SJSA1 (cell line): ENCODE data around the gene TSSK2. TPM values are rescaled to one million over a fixed set of nuclear protein-coding genes. Genes with fewer than 3 reads are reported as not detected.

Experiments used
- DNase-seq, 2 experiments: peaks; one replicate each; pipeline ENCODE4 v3.0.0-alpha.2; 2015 to 2020; ENCODE audit warnings: low spot score in 2 of 2, low read depth in 1 of 2
- H3K27ac ChIP-seq: fragments of 250-450 bp; sonication (Bioruptor Pico); 2 replicates; pipeline ENCODE4 v1.5.1; 2020; ENCODE audit warnings: mild to moderate bottlenecking, moderate library complexity
- H3K27me3 ChIP-seq: fragments of 250-450 bp; sonication (Bioruptor Pico); replicated peaks from 2 replicates; pipeline ENCODE4 v1.5.1; 2020; ENCODE audit warnings: mild to moderate bottlenecking, moderate library complexity
- H3K36me3 ChIP-seq: fragments of 250-450 bp; sonication (Bioruptor Pico); 2 replicates; pipeline ENCODE4 v1.5.1; 2020; ENCODE audit warnings: mild to moderate bottlenecking
- H3K4me1 ChIP-seq: fragments of 250-450 bp; sonication (Bioruptor Pico); replicated peaks from 2 replicates; pipeline ENCODE4 v1.6.1; 2021; ENCODE audit warnings: mild to moderate bottlenecking
- H3K4me3 ChIP-seq: fragments of 250-450 bp; sonication (Bioruptor Pico); 2 replicates; pipeline ENCODE4 v1.5.1; 2020; ENCODE audit warnings: mild to moderate bottlenecking
- H3K9me3 ChIP-seq: fragments of 250-450 bp; sonication (Bioruptor Pico); replicated peaks from 2 replicates; pipeline ENCODE4 v1.5.1; 2020; ENCODE audit warnings: mild to moderate bottlenecking
- total RNA-seq: library from RNA; depleted of rRNA; stranded (reverse); fragments of >200 nt; shearing (Covaris generic); gene quantifications from 2 replicates; pipeline ENCODE4 v1.2.3, GENCODE V29; 2014

TSSK2 gene
- total RNA-seq, 1 experiment from 2014 or later: not detected

GRCh38 chr22:19094393-19094997 lies 36.6 kb upstream of the TSSK2 start:
- Histone ChIP-seq H3K36me3 (peaks cover 9% of the 10 kb centered on the region; the same call in 1 of the 2 replicates), H3K27ac (no peak overlapping the region), H3K4me3 (no peak overlapping the region), H3K4me1 (no peaks in the 10 kb centered on the region), H3K9me3 (no peaks in the 10 kb centered on the region), H3K27me3 (no peaks in the 10 kb centered on the region)
- DNase-seq: no peak

GRCh38 chr22:19096555-19096954 lies 34.6 kb upstream of the TSSK2 start:
- H3K4me3 ChIP-seq: no peak overlapping the region
- no peaks in the 10 kb centered on the region for H3K4me1 ChIP-seq
- no peak overlapping the region for H3K27ac ChIP-seq
- no peaks in the 10 kb centered on the region for H3K27me3 ChIP-seq
- no peak for DNase-seq
- peaks cover 9% of the 10 kb centered on the region; the same call in 1 of the 2 replicates for H3K36me3 ChIP-seq
- no peaks in the 10 kb centered on the region for H3K9me3 ChIP-seq

DNA sequence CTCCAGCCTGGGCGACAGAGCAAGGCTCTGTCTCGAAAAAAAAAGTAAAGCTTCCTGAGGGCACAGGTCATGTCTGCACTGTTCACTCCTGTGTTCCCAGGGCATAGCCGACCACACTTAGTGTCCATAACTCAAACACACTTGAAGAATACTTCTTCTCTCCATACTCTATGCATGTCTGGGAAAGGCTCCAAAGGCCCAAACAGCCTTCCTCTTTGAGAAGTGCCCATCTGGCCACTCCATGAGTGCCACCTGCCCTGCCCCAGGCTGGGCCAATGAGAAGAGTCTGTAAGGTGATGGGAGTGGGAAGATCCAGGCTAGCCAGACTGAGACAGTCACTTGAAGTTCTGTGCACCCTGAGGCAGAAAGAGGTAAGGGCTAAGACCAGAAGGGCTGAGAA lies 33.6 kb upstream of the TSSK2 start:
- DNase-seq: no peak
- Histone ChIP-seq H3K4me1 (no peaks in the 10 kb centered on the region), H3K4me3 (no peak overlapping the region)

GRCh38 chr22:19098157-19098556 lies 33.0 kb upstream of the TSSK2 start:
- no peak overlapping the region for H3K4me3 ChIP-seq
- H3K27me3 ChIP-seq: no peaks in the 10 kb centered on the region
- H3K27ac ChIP-seq: no peak overlapping the region
- H3K4me1 ChIP-seq: no peaks in the 10 kb centered on the region
- no peaks in the 10 kb centered on the region for H3K9me3 ChIP-seq
- DNase-seq: peak in 1 of 2 experiments; percentile 30
- peaks cover 9% of the 10 kb centered on the region; the same call in 1 of the 2 replicates for H3K36me3 ChIP-seq

More for the DNA sequence above, 33.6 kb upstream of the TSSK2 start:
- Histone ChIP-seq H3K9me3 (no peaks in the 10 kb centered on the region), H3K27ac (no peak overlapping the region), H3K36me3 (peaks cover 9% of the 10 kb centered on the region; the same call in 1 of the 2 replicates), H3K27me3 (no peaks in the 10 kb centered on the region)

- no peak for DNase-seq
- no peaks in the 10 kb centered on the region for H3K4me1 ChIP-seq
Observed at GRCh38 chr22:19103880-19104821, 27.0 kb upstream of the TSSK2 start.

GRCh38 chr22:19105456-19105855 lies 25.7 kb upstream of the TSSK2 start:
- no peaks in the 10 kb centered on the region for H3K4me1 ChIP-seq
- no peaks in the 10 kb centered on the region for H3K27me3 ChIP-seq
- H3K36me3 ChIP-seq: no peaks in the 10 kb centered on the region
- H3K4me3 ChIP-seq: no peak overlapping the region
- H3K27ac ChIP-seq: no peak overlapping the region
- DNase-seq: no peak
- H3K9me3 ChIP-seq: no peaks in the 10 kb centered on the region

More at GRCh38 chr22:19103880-19104821, 27.0 kb upstream of the TSSK2 start:
- Histone ChIP-seq H3K9me3 (no peaks in the 10 kb centered on the region), H3K36me3 (peaks cover 1% of the 10 kb centered on the region; the same call in 1 of the 2 replicates), H3K27ac (no peak overlapping the region), H3K4me3 (no peak overlapping the region), H3K27me3 (no peaks in the 10 kb centered on the region)

GRCh38 chr22:19105867-19106802 lies 25.0 kb upstream of the TSSK2 start:
- Histone ChIP-seq H3K4me3 (no peak overlapping the region), H3K4me1 (no peaks in the 10 kb centered on the region), H3K36me3 (no peaks in the 10 kb centered on the region), H3K27me3 (no peaks in the 10 kb centered on the region), H3K27ac (no peak overlapping the region), H3K9me3 (no peaks in the 10 kb centered on the region)
- DNase-seq: no peak

DNA sequence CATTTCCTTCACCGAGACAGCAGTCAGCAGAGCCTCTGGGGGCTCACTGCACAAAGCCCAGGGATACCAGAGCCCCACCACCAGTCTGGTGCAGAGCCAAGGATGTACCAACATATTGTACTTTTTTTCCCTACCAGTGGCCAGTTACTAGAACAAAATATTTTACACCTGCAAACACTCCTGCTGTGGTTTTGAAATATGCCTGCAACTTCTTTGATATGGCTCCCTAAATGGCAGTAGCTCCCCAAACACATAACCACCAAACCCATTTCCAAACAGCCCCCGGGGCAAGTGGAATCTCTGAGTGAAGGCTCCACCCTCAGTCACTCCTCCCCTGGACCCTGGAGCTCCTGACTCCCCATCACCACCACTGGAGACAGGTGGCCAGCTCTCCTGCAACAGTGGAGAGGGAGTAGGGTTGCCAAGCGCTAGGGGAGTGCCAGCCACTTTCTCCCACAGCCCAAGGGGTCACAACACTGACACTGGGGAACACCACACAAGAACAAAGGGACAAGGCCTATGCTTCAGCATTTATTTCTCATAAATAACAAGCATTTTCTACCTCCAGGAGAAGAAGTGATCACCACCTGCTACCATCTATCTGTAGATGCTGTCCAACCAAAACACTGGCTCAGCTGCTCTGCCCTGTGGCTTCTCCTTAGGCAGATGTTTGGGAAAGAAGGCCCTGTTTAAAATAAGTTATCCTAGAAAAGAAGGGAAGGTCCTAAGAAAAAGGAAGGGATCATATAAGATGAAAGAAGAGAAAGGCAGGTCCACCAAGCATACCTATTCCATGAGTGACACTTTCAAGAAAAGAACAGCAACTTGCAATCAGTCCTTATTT lies 24.0 kb upstream of the TSSK2 start:
- DNase-seq: no peak
- Histone ChIP-seq H3K4me3 (no peak overlapping the region), H3K9me3 (no peaks in the 10 kb centered on the region), H3K4me1 (no peaks in the 10 kb centered on the region), H3K27ac (no peak overlapping the region), H3K27me3 (no peaks in the 10 kb centered on the region), H3K36me3 (no peaks in the 10 kb centered on the region)

DNA sequence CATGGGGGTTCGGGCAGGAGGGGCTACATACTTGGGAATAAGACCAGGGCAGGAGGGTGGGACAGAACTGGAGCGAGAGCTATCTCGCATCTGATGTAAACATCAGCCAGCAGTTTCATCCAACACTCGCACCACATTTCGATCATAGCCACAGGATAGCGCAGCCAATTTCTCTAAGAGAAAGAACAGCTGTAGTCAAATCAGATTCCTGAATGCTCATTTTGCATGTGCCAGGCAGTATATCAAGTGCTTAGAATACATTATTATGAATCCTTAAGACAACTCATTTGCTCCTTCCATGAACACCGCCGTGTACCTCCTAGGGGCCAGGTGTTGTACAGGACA lies 23.4 kb upstream of the TSSK2 start:
- H3K9me3 ChIP-seq: no peaks in the 10 kb centered on the region
- no peak overlapping the region for H3K27ac ChIP-seq
- DNase-seq: no peak
- H3K27me3 ChIP-seq: no peaks in the 10 kb centered on the region
- H3K4me3 ChIP-seq: no peak overlapping the region
- no peaks in the 10 kb centered on the region for H3K36me3 ChIP-seq
- no peaks in the 10 kb centered on the region for H3K4me1 ChIP-seq

DNA sequence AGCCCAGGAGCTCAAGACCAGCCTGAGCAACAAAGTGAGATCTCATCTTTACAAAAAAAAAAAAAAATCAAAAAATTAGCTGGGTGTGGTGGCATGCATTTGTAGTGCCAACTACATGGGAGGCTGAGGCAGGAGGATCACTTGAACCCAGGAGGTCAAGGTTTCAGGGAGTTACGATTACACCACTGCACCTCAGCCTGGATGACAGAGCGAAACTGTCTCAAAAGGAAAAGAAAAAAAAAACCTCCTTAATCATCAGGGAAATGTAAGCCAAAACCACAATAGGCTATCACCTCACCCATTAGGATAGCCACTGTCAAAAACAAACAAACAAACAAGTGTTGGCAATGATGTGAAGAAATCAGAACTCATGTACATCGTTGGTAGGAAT lies 22.3 kb upstream of the TSSK2 start:
- no peak overlapping the region for H3K27ac ChIP-seq
- no peak overlapping the region for H3K4me3 ChIP-seq
- no peaks in the 10 kb centered on the region for H3K4me1 ChIP-seq
- no peaks in the 10 kb centered on the region for H3K27me3 ChIP-seq
- H3K36me3 ChIP-seq: no peaks in the 10 kb centered on the region
- no peaks in the 10 kb centered on the region for H3K9me3 ChIP-seq
- no peak for DNase-seq

GRCh38 chr22:19109198-19110063 lies 21.7 kb upstream of the TSSK2 start:
- Histone ChIP-seq H3K27ac (no peak overlapping the region), H3K4me3 (no peak overlapping the region), H3K36me3 (no peaks in the 10 kb centered on the region), H3K4me1 (no peaks in the 10 kb centered on the region), H3K9me3 (no peaks in the 10 kb centered on the region), H3K27me3 (no peaks in the 10 kb centered on the region)
- DNase-seq: no peak

DNA sequence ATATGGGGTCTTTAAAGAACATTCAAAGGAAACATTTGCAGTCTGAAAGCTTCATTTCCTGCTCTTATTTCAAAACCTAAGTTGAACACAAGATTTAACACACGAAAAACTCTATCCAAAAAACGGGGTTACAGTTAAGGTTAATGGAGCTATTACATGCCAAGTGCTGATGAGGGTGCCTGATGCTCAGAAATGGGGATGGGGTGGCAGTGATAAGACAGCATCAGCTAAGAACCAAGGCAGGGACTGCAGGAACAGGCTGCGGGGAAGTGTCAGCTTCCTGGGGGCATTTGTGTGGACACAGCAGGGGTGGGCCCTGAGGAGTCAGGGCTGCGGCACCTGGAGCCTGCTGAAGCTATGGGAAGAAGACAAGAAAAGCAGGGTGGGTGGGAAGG lies 21.0 kb upstream of the TSSK2 start:
- no peaks in the 10 kb centered on the region for H3K27me3 ChIP-seq
- no peaks in the 10 kb centered on the region for H3K4me1 ChIP-seq
- H3K27ac ChIP-seq: no peak overlapping the region
- H3K9me3 ChIP-seq: no peaks in the 10 kb centered on the region
- H3K36me3 ChIP-seq: no peaks in the 10 kb centered on the region
- no peak overlapping the region for H3K4me3 ChIP-seq
- no peak for DNase-seq
